ENCODE data around the gene PPFIBP2.

DNA sequence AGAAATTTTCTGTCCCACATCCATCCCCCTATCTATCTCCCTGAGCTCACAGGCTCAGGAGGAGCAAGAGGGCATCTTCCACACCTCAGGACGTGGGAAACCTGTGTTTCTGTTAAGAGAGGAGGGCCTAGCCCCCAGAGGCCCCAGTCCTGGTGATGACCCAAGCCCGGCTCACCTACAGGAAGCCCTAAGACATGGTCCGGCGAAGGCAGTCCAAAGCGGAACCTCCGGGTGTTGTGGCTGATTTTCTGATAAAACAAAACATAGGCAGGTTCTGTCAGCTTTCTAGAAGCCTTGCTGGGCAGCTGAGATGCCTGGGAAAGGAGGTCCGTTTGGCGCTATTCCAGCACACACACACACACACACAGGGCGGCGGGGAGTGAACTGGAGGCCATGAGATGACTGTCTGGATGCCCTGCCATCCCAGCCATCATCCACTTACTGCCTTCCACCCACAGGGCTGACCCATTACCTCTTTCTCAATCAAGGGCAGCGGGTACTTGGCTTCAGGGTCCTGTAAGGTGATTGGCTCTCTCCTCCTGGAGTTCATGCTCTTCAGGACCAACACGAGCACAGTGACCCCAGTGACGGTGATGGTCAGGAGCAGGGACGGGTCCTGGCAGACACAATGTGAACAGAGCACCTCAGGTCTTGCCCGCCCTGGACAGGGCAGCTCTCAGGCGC is 158.6 kb downstream of the PPFIBP2 start:
- no peak for TF ChIP-seq IRF9 (CRISPR knock-in tag; IDR thresholded peaks at IDR 0.05; ENCODE audit: borderline replicate concordance)
- no peak for TF ChIP-seq AKNA (CRISPR knock-in tag; IDR thresholded peaks at IDR 0.05; ENCODE audit: borderline replicate concordance)
- no peak for TF ChIP-seq SOX5 (CRISPR knock-in tag; IDR thresholded peaks at IDR 0.05; ENCODE audit: borderline replicate concordance)
- no peak for TF ChIP-seq ZNF460 (CRISPR knock-in tag; IDR thresholded peaks at IDR 0.05; ENCODE audit: borderline replicate concordance)
